Astrocyte of the spinal cord (primary cell): ENCODE results near the gene DDX51.

ENCODE experiments used
- DNase-seq: peaks from one replicate; pipeline ENCODE4 v3.0.0; 2011; ENCODE audit warnings: low read depth, low spot score
- H3K4me3 ChIP-seq: 2 replicates; pipeline ENCODE4 v1.5.1; 2011; ENCODE audit warnings: low read depth, mild to moderate bottlenecking, low read length, moderate library complexity
- in situ Hi-C: cut with HindIII; loops from 2 replicates; pipeline ENCODE4 v1.10.0; 2017; ENCODE audit warnings: low sequenced_read_pairs
- TF ChIP-seq, protein P1 (sequence below): IDR thresholded peaks from 2 replicates; pipeline ENCODE4 v1.5.1; 2012; ENCODE audit warnings: low read depth, mild to moderate bottlenecking, low read length, inconsistent platforms

The DDX51 gene

GRCh38 chr12:132182711-132183365, 38.7 kb upstream of the DDX51 start:
- in situ Hi-C loops, result no loop called here
- no peak overlapping the region for H3K4me3 ChIP-seq
- TF ChIP-seq, protein P1, sequence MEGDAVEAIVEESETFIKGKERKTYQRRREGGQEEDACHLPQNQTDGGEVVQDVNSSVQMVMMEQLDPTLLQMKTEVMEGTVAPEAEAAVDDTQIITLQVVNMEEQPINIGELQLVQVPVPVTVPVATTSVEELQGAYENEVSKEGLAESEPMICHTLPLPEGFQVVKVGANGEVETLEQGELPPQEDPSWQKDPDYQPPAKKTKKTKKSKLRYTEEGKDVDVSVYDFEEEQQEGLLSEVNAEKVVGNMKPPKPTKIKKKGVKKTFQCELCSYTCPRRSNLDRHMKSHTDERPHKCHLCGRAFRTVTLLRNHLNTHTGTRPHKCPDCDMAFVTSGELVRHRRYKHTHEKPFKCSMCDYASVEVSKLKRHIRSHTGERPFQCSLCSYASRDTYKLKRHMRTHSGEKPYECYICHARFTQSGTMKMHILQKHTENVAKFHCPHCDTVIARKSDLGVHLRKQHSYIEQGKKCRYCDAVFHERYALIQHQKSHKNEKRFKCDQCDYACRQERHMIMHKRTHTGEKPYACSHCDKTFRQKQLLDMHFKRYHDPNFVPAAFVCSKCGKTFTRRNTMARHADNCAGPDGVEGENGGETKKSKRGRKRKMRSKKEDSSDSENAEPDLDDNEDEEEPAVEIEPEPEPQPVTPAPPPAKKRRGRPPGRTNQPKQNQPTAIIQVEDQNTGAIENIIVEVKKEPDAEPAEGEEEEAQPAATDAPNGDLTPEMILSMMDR, result no peak
- no peak for DNase-seq

DNA sequence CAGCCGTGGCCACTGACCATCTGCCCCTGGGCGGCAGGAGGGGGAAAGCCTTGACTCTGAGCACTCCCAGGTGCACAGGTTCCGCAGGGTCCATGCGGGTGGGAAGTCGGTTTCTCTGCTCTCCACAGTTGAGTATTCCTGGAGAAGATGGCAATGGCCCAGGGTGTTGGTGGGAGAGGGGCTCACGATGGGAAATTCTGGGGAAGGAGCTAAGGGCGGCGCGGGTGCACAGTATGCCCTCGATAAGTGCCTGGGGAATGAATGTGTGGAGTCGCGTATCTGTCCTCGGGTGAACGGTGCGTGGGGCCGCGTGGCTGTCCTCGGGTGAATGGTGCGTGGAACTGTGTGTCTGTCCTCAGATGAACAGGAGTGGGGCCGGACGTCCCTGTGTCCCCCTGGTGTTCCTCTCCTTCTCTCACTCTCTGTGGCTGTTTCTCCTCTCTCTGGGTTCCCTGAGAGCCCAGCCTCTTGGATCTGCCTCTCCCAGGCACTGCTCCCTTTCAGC, 38.1 kb upstream of the DDX51 start:
- no peak overlapping the region for H3K4me3 ChIP-seq
- in situ Hi-C loops, result no loop called here
- DNase-seq, result no peak
- TF ChIP-seq, protein P1, result no peak

GRCh38 chr12:132181570-132182200, 37.6 kb upstream of the DDX51 start:
- in situ Hi-C loops, result no loop called here
- no peak overlapping the region for H3K4me3 ChIP-seq
- TF ChIP-seq, protein P1, result no peak
- DNase-seq, result no peak

DNA sequence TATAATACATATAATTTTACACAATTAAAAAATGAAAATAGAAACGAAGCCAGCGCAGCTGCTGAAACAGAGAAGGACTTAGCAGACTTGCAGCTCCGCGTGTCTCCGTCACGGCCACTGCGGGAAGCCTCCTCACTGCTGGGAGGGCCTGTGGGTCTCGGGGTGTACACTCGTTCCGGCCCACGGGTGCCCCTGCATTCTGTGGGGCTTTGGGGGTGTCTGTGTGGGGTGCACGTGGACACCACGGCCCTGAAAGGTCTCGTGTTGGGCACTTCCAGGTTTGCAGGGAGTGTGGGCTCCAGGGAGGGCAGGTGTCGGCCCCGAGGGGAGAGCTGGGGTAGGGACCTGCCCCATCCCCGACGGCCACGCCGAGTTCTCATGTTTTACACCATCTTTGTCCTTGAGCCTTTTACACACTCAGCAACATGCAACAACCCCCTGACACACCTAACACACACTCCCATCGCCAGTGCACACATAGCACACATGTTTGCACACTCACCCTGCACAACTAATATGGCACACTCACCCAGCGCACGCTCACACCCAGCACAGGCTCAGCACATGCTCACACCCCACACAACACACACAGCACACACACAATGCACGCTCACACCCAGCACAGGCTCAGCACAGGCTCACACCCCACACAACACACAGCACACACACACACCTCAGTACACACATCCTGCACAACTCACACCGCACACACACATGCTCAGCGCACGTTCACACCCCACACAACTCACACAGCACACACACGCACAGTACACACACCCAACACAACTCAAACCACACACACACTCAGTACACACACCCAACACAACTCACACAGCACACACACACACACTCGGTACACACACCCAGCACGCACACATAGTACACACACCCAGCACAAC, 36.8 kb upstream of the DDX51 start:
- in situ Hi-C loops, result no loop called here
- TF ChIP-seq, protein P1, result no peak

DNA sequence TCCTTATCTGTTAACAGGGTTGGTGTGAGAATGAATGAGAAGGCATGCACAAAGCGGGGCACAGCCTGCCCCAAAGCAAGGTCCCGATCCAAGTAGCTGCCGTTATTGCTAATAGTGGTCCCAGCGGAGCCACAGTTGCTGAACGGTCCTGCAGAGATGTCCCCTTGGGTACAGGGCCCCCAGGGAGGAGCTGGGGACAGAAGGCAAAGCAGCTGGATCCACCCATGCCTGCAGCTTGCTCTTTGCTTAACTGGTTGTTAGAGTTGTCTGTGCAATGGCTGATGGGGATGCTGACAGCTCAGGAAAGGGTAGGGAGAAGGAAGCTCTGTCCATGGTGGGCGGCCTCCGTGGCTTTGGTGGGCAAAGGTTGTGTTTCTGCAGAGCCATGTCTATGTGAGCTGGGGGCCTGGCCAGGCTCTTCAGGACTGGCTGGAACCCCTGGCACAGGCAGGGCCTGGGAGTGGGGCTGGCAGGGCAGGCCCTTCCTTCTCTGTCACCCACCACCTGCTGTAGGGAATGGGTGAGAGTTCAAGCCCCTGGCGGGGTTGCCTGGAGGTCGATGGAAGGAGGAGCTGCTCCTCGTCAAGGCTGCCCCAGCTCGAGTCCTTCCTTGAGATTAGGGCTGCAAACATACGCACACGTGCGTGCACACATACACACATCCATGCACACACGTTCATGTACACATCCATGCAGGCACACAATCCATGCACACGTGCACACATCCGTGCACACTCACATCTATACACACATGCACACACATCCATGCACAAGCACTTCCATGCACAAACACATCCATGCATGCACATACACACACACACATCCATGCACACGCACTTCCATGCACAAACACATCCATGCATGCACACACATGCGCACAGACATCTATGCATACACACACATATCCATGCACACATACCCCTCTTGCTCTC, 35.6 kb upstream of the DDX51 start:
- DNase-seq, result no peak
- TF ChIP-seq, protein P1, result no peak
- H3K4me3 ChIP-seq, result no peak overlapping the region
- in situ Hi-C loops, result no loop called here

More for the DNA sequence above, 36.8 kb upstream of the DDX51 start:
- no peak overlapping the region for H3K4me3 ChIP-seq
- no peak for DNase-seq
